Kidney epithelial cell (primary cell): ENCODE results near the gene SUPT5H. TPM values are rescaled to one million over a fixed set of nuclear protein-coding genes. Genes with fewer than 3 reads are reported as not detected.

Source experiments
- DNase-seq: peaks from one replicate; pipeline ENCODE4 v3.0.0-alpha.2; 2010; ENCODE audit warnings: low read depth
- H3K27me3 ChIP-seq: 2 replicates; pipeline ENCODE4 v1.6.0; 2011; ENCODE audit warnings: low read length; ENCODE audit not compliant: control insufficient read depth, insufficient read depth
- H3K36me3 ChIP-seq: 2 replicates; pipeline ENCODE4 v1.5.1; 2011; ENCODE audit warnings: low read length; ENCODE audit not compliant: control insufficient read depth, insufficient read depth
- H3K4me3 ChIP-seq: 2 replicates; pipeline ENCODE4 v1.5.1; 2011; ENCODE audit warnings: low read depth, mild to moderate bottlenecking, control low read depth, low read length
- CTCF ChIP-seq: IDR thresholded peaks from 2 replicates; pipeline ENCODE4 v1.5.1; 2011; ENCODE audit warnings: mild to moderate bottlenecking, moderate library complexity, low read length, control low read depth, inconsistent platforms; ENCODE audit not compliant: insufficient read depth, poor library complexity, severe bottlenecking
- total RNA-seq: library from RNA; depleted of rRNA; stranded (reverse); fragments of >200 nt; gene quantifications from 2 replicates; pipeline ENCODE4 v1.2.3, GENCODE V29; 2015

The SUPT5H gene
- total RNA-seq, 1 donor from 2014 or later = 121 TPM

- no peak for DNase-seq
- H3K27me3 ChIP-seq = peaks cover 17% of the 10 kb centered on the region
- H3K4me3 ChIP-seq = no peak overlapping the region
- H3K36me3 ChIP-seq = no peaks in the 10 kb centered on the region
- TF ChIP-seq CTCF = no peak
These were observed 75.4 kb downstream of the SUPT5H start for GRCh38 chr19:39520541-39521484.

GRCh38 chr19:39524495-39524894, 79.1 kb downstream of the SUPT5H start:
- H3K36me3 ChIP-seq = no peaks in the 10 kb centered on the region

GRCh38 chr19:39525205-39525604, 79.8 kb downstream of the SUPT5H start:
- no peaks in the 10 kb centered on the region for H3K27me3 ChIP-seq
- H3K36me3 ChIP-seq = no peaks in the 10 kb centered on the region
- DNase-seq = no peak
- H3K4me3 ChIP-seq = no peak overlapping the region
- no peak for TF ChIP-seq CTCF

More at GRCh38 chr19:39524495-39524894, 79.1 kb downstream of the SUPT5H start:
- no peaks in the 10 kb centered on the region for H3K27me3 ChIP-seq
- no peak for DNase-seq
- no peak overlapping the region for H3K4me3 ChIP-seq
- no peak for TF ChIP-seq CTCF

Other genes starting within 250 kb of the SUPT5H start
- gene NCCRP1, start 248.6 kb upstream of the SUPT5H start, total RNA-seq = 6.0 and 6.8 TPM in 2 replicates
- gene SYCN, start 241.3 kb upstream of the SUPT5H start, total RNA-seq = not detected in 2 replicates
- not detected in 2 replicates for gene IFNL3, start 200.6 kb upstream of the SUPT5H start, total RNA-seq
- gene IFNL4, start 196.7 kb upstream of the SUPT5H start, total RNA-seq = not detected in 2 replicates
- gene IFNL2, start 177.2 kb upstream of the SUPT5H start, total RNA-seq = not detected in 2 replicates
- gene IFNL1, start 149.2 kb upstream of the SUPT5H start, total RNA-seq = not detected in 2 replicates
- gene LRFN1, start 124.7 kb upstream of the SUPT5H start, total RNA-seq = 0.07 and 0.46 TPM in 2 replicates
- gene GMFG, start 109.5 kb upstream of the SUPT5H start, total RNA-seq = not detected in 2 replicates
- gene SAMD4B, start 103.2 kb upstream of the SUPT5H start, total RNA-seq = 123 and 133 TPM in 2 replicates
- 37.8 and 44.6 TPM in 2 replicates for gene PAF1, start 54.5 kb upstream of the SUPT5H start, total RNA-seq
- 22.8 and 28.6 TPM in 2 replicates for gene MED29, start 54.2 kb upstream of the SUPT5H start, total RNA-seq
- gene ZFP36, start 38.7 kb upstream of the SUPT5H start, total RNA-seq = 7.5 and 12.4 TPM in 2 replicates
- 22.8 and 46.9 TPM in 2 replicates for gene PLEKHG2, start 32.9 kb upstream of the SUPT5H start, total RNA-seq
- 1,721 and 2,288 TPM in 2 replicates for gene RPS16, start 9.6 kb upstream of the SUPT5H start, total RNA-seq
- 89.0 and 94.3 TPM in 2 replicates for gene TIMM50, start 35.3 kb downstream of the SUPT5H start, total RNA-seq
- 2.4 and 4.7 TPM in 2 replicates for gene DLL3, start 53.4 kb downstream of the SUPT5H start, total RNA-seq
- 0.27 and 0.42 TPM in 2 replicates for gene SELENOV, start 69.6 kb downstream of the SUPT5H start, total RNA-seq
- 1.3 and 3.1 TPM in 2 replicates for gene EID2B, start 87.3 kb downstream of the SUPT5H start, total RNA-seq
- gene EID2, start 94.6 kb downstream of the SUPT5H start, total RNA-seq = 11.6 and 14.4 TPM in 2 replicates
- not detected in 2 replicates for gene LGALS13, start 156.9 kb downstream of the SUPT5H start, total RNA-seq
- not detected in 2 replicates for gene LGALS16, start 210.3 kb downstream of the SUPT5H start, total RNA-seq